Lower lobe of right lung (tissue), 2 donors: ENCODE measurements around the gene NEDD9. TPM values are rescaled to one million over a fixed set of nuclear protein-coding genes. Genes with fewer than 3 reads are reported as not detected.

ENCODE experiments used
- ATAC-seq, 2 donors: fragments of 200-7000 bp; cut with Tn5 transposase; one replicate each; pipeline ENCODE4 v1.9.1; 2020 to 2022; ENCODE audit warnings: mild to moderate bottlenecking in 2 of 2, moderate library complexity in 2 of 2
- DNase-seq: peaks from one replicate; pipeline ENCODE4 v3.0.0-alpha.2; 2020
- H3K27ac ChIP-seq: fragments of 200-600 bp; one replicate; pipeline ENCODE4 v1.8.0; 2022
- H3K27me3 ChIP-seq: fragments of 200-600 bp; one replicate; pipeline ENCODE4 v1.8.0; 2022; ENCODE audit warnings: low read depth
- H3K36me3 ChIP-seq: fragments of 200-600 bp; one replicate; pipeline ENCODE4 v1.8.0; 2022; ENCODE audit warnings: mild to moderate bottlenecking
- H3K4me1 ChIP-seq: fragments of 200-600 bp; one replicate; pipeline ENCODE4 v1.8.0; 2022
- H3K4me3 ChIP-seq: fragments of 200-600 bp; one replicate; pipeline ENCODE4 v1.8.0; 2022; ENCODE audit warnings: mild to moderate bottlenecking
- H3K9me3 ChIP-seq: fragments of 200-600 bp; one replicate; pipeline ENCODE4 v1.8.0; 2022
- CTCF ChIP-seq: fragments of 200-600 bp; IDR thresholded peaks from one replicate; pipeline ENCODE4 v1.8.0; 2022; ENCODE audit warnings: antibody characterized with exemption, mild to moderate bottlenecking
- intact Hi-C: fragments of 100-400 bp; cut with DNase I; formaldehyde crosslinking; loops from one replicate; pipeline ENCODE4 v1.11.0; 2022
- total RNA-seq: library from RNA; stranded (reverse); fragmentation: NEBNext Ultra II Directional; extraction: Animal tissue kit (Norgen Biotek cat#: 25700); gene quantifications from one replicate; pipeline ENCODE4 v1.2.1, GENCODE V29; 2021
- donor health status: DM: no; HTN: yes; CAD: no; lungs with severe emphysema.

The NEDD9 gene
- total RNA-seq, 1 donor from 2014 or later = 127 TPM

- Histone ChIP-seq H3K27ac (no peak overlapping the region), H3K27me3 (no peaks in the 10 kb centered on the region), H3K4me1 (peaks cover 3% of the 10 kb centered on the region), H3K36me3 (peaks cover 100% of the 10 kb centered on the region), H3K4me3 (no peak overlapping the region), H3K9me3 (no peaks in the 10 kb centered on the region)
- DNase-seq (no peak), ATAC-seq (peak in 1 of 2 donors; percentile 38)
- TF ChIP-seq CTCF = no peak
- intact Hi-C loops = no loop called here
These were observed 44.1 kb downstream of the NEDD9 start for GRCh38 chr6:11188161-11188915.

GRCh38 chr6:11187301-11187700, 45.2 kb downstream of the NEDD9 start:
- Histone ChIP-seq H3K4me3 (no peak overlapping the region), H3K27ac (no peak overlapping the region), H3K4me1 (no peaks in the 10 kb centered on the region), H3K9me3 (no peaks in the 10 kb centered on the region), H3K27me3 (no peaks in the 10 kb centered on the region), H3K36me3 (peaks cover 96% of the 10 kb centered on the region)
- DNase-seq = no peak
- TF ChIP-seq CTCF = no peak
- intact Hi-C loops = no loop called here
- ATAC-seq = no peak

GRCh38 chr6:11185204-11185842, 47.1 kb downstream of the NEDD9 start:
- intact Hi-C loops = no loop called here
- Histone ChIP-seq H3K36me3 (peaks cover 76% of the 10 kb centered on the region), H3K27me3 (no peaks in the 10 kb centered on the region), H3K4me3 (no peak overlapping the region), H3K4me1 (no peaks in the 10 kb centered on the region), H3K27ac (no peak overlapping the region), H3K9me3 (no peaks in the 10 kb centered on the region)
- no peak for TF ChIP-seq CTCF
- peak; percentile 3 to 8 for ATAC-seq
- no peak for DNase-seq

GRCh38 chr6:11183761-11184362, 48.6 kb downstream of the NEDD9 start:
- H3K4me1 ChIP-seq = no peaks in the 10 kb centered on the region
- intact Hi-C loops = no loop called here
- peaks cover 62% of the 10 kb centered on the region for H3K36me3 ChIP-seq
- TF ChIP-seq CTCF = no peak
- ATAC-seq (peak in 1 of 2 donors; percentile 2), DNase-seq (no peak)
- no peaks in the 10 kb centered on the region for H3K27me3 ChIP-seq
- H3K27ac ChIP-seq = no peak overlapping the region
- H3K4me3 ChIP-seq = no peak overlapping the region
- H3K9me3 ChIP-seq = no peaks in the 10 kb centered on the region

- no peak for TF ChIP-seq CTCF
- DNase-seq (no peak), ATAC-seq (peak in 1 of 2 donors; percentile 1)
- Histone ChIP-seq H3K4me1 (no peaks in the 10 kb centered on the region), H3K4me3 (no peak overlapping the region), H3K27me3 (no peaks in the 10 kb centered on the region), H3K27ac (no peak overlapping the region), H3K36me3 (peaks cover 39% of the 10 kb centered on the region), H3K9me3 (no peaks in the 10 kb centered on the region)
- intact Hi-C loops = no loop called here
These were observed 50.9 kb downstream of the NEDD9 start for GRCh38 chr6:11181478-11182136.
